ENCODE results near the gene RORB. TPM values are rescaled to one million over a fixed set of nuclear protein-coding genes. Genes with fewer than 3 reads are reported as not detected.

Gene RORB
- polyA plus RNA-seq (2011; rRNA removed): not detected in 2 replicates
- polyA minus RNA-seq (2011; rRNA and poly(A)+ RNA removed): not detected in 2 replicates

GRCh38 chr9:74496819-74497747, at the start of gene RORB:
RORB (plus strand) TSS chr9:74497335; CDS start chr9:74497977, 642 bp downstream.
- DNase-seq (ENCODE audit: low read depth): no peak
- TF ChIP-seq, protein P1, sequence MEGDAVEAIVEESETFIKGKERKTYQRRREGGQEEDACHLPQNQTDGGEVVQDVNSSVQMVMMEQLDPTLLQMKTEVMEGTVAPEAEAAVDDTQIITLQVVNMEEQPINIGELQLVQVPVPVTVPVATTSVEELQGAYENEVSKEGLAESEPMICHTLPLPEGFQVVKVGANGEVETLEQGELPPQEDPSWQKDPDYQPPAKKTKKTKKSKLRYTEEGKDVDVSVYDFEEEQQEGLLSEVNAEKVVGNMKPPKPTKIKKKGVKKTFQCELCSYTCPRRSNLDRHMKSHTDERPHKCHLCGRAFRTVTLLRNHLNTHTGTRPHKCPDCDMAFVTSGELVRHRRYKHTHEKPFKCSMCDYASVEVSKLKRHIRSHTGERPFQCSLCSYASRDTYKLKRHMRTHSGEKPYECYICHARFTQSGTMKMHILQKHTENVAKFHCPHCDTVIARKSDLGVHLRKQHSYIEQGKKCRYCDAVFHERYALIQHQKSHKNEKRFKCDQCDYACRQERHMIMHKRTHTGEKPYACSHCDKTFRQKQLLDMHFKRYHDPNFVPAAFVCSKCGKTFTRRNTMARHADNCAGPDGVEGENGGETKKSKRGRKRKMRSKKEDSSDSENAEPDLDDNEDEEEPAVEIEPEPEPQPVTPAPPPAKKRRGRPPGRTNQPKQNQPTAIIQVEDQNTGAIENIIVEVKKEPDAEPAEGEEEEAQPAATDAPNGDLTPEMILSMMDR (IDR thresholded peaks at IDR 0.05; ENCODE audit: insufficient read depth, low read depth, low read length): no peak
- ChIA-PET CTCF (no interaction called here), POLR2A (no interaction called here)
- Histone ChIP-seq H3K4me3 (ENCODE audit: low read depth, low read length) (peak within 1 kb of the TSS; percentile 41), H3K27me3 (ENCODE audit: control insufficient read depth, insufficient read depth, low read length) (peaks cover 27% of the 10 kb centered on the region), H3K36me3 (ENCODE audit: control insufficient read depth, insufficient read depth, low read length) (no peaks in the 10 kb centered on the region)

- ChIA-PET POLR2A (no interaction called here), CTCF (no interaction called here)
- no peaks in the 10 kb centered on the region for H3K36me3 ChIP-seq (ENCODE audit: control insufficient read depth, insufficient read depth, low read length)
- no peak overlapping the region for H3K4me3 ChIP-seq (ENCODE audit: low read depth, low read length)
- TF ChIP-seq, protein P1 (IDR thresholded peaks at IDR 0.05; ENCODE audit: insufficient read depth, low read depth, low read length): no peak
- H3K27me3 ChIP-seq (ENCODE audit: control insufficient read depth, insufficient read depth, low read length): no peaks in the 10 kb centered on the region
- no peak for DNase-seq (ENCODE audit: low read depth)
These were observed 49.5 kb upstream of the RORB start for GRCh38 chr9:74447451-74448193.

GRCh38 chr9:74449060-74449459, 48.1 kb upstream of the RORB start:
- H3K4me3 ChIP-seq (ENCODE audit: low read depth, low read length): no peak overlapping the region
- TF ChIP-seq, protein P1 (IDR thresholded peaks at IDR 0.05; ENCODE audit: insufficient read depth, low read depth, low read length): no peak
- CTCF ChIA-PET: no interaction called here
- POLR2A ChIA-PET: no interaction called here
- H3K36me3 ChIP-seq (ENCODE audit: control insufficient read depth, insufficient read depth, low read length): no peaks in the 10 kb centered on the region
- no peaks in the 10 kb centered on the region for H3K27me3 ChIP-seq (ENCODE audit: control insufficient read depth, insufficient read depth, low read length)
- DNase-seq (ENCODE audit: low read depth): no peak

DNA sequence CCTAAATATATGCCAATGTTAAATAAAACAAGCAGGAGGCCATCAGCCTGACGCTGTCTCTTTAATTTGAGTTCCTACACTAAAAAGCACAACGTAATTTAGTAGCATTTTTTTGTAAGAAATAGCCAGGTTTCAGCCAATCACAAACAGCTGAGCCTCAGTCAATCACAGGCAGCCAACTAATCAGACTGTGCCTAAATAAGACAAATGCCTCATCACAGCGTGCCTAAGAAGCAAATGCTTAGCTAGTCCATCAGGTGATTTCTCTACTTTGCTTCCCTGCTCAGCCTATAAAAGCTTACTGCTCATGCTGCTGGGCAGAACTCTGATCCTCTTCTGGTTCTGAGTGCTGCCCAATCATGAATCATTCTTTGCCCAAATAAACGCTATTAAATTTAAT, 38.3 kb upstream of the RORB start:
- DNase-seq (ENCODE audit: low read depth): no peak
- ChIA-PET CTCF (no interaction called here), POLR2A (no interaction called here)
- no peak overlapping the region for H3K4me3 ChIP-seq (ENCODE audit: low read depth, low read length)
- H3K36me3 ChIP-seq (ENCODE audit: control insufficient read depth, insufficient read depth, low read length): no peaks in the 10 kb centered on the region
- no peaks in the 10 kb centered on the region for H3K27me3 ChIP-seq (ENCODE audit: control insufficient read depth, insufficient read depth, low read length)
- TF ChIP-seq, protein P1 (IDR thresholded peaks at IDR 0.05; ENCODE audit: insufficient read depth, low read depth, low read length): no peak

DNA sequence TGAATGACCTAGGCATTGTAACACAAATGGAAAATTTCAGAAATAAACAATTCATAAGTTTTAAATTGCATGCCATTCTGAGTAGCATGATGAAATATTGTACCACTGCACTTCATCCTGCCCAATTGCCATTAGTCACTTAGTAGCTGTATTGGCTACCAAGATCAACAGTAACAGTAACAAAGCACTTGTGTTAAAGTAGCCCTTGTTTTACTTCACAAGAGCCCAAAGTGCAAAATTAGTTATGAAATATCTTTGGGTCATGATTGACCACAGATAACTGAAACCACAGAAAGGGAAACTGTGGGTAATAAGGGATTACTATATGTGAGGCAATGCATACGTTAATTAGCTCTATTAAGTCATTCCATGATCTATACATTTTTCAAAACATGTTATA, 33.3 kb upstream of the RORB start:
- TF ChIP-seq, protein P1 (IDR thresholded peaks at IDR 0.05; ENCODE audit: insufficient read depth, low read depth, low read length): no peak
- POLR2A ChIA-PET: no interaction called here
- H3K36me3 ChIP-seq (ENCODE audit: control insufficient read depth, insufficient read depth, low read length): no peaks in the 10 kb centered on the region
- CTCF ChIA-PET: no interaction called here
- no peak for DNase-seq (ENCODE audit: low read depth)
- H3K4me3 ChIP-seq (ENCODE audit: low read depth, low read length): no peak overlapping the region
- H3K27me3 ChIP-seq (ENCODE audit: control insufficient read depth, insufficient read depth, low read length): no peaks in the 10 kb centered on the region

Data from BJ (cell line).